Fibroblast of skin of right quadriceps (primary cell): ENCODE measurements around the gene SEC14L6.

Experiments
- DNase-seq: peaks from one replicate; pipeline ENCODE4 v3.0.0-alpha.2; 2013

The SEC14L6 gene

GRCh38 chr22:30491381-30491780 lies 55.2 kb downstream of the SEC14L6 start:
- DNase-seq, result no peak

GRCh38 chr22:30490399-30490798 lies 56.1 kb downstream of the SEC14L6 start:
- DNase-seq, result no peak

GRCh38 chr22:30488121-30488520 lies 58.4 kb downstream of the SEC14L6 start:
- no peak for DNase-seq

GRCh38 chr22:30486661-30487115 lies 59.9 kb downstream of the SEC14L6 start:
- DNase-seq, result no peak

GRCh38 chr22:30486118-30486517 lies 60.4 kb downstream of the SEC14L6 start:
- DNase-seq, result no peak

GRCh38 chr22:30485362-30485988 lies 61.1 kb downstream of the SEC14L6 start:
- peak; percentile 17 for DNase-seq

GRCh38 chr22:30483169-30483568 lies 63.4 kb downstream of the SEC14L6 start:
- no peak for DNase-seq

- peak; percentile 56 for DNase-seq
Observed at GRCh38 chr22:30481711-30482110, 64.8 kb downstream of the SEC14L6 start.

GRCh38 chr22:30479981-30480380 lies 66.6 kb downstream of the SEC14L6 start:
- no peak for DNase-seq

GRCh38 chr22:30474683-30475424 lies 71.7 kb downstream of the SEC14L6 start:
- DNase-seq, result no peak

GRCh38 chr22:30474121-30474520 lies 72.4 kb downstream of the SEC14L6 start:
- no peak for DNase-seq

- DNase-seq, result no peak
Observed at GRCh38 chr22:30472994-30473720, 73.4 kb downstream of the SEC14L6 start.
